Right cardiac atrium (tissue), 5 donors: ENCODE data around the gene HS3ST6. TPM values are rescaled to one million over a fixed set of nuclear protein-coding genes. Genes with fewer than 3 reads are reported as not detected.

ENCODE experiments used
- ATAC-seq, 2 donors: fragments of 200-7000 bp; cut with Tn5 transposase; one replicate each; pipeline versions ENCODE4 v1.8.0 to v1.9.1; 2020; ENCODE audit warnings: moderate library complexity in 2 of 2, mild to moderate bottlenecking in 1 of 2
- DNase-seq, 3 donors: peaks; one replicate each; pipeline ENCODE4 v3.0.0-alpha.2; 2020
- H3K27ac ChIP-seq: one replicate; pipeline ENCODE4 v1.5.1; 2013; ENCODE audit warnings: mild to moderate bottlenecking, low read length, control low read depth, moderate library complexity
- H3K27me3 ChIP-seq: one replicate; pipeline ENCODE4 v1.6.1; 2013; ENCODE audit not compliant: control insufficient read depth, insufficient read depth
- H3K4me1 ChIP-seq: one replicate; pipeline ENCODE4 v1.6.1; 2013; ENCODE audit warnings: low read length; ENCODE audit not compliant: control insufficient read depth, insufficient read depth
- H3K4me3 ChIP-seq: one replicate; pipeline ENCODE4 v1.5.1; 2013; ENCODE audit warnings: low read length, control low read depth
- H3K9me3 ChIP-seq: one replicate; pipeline ENCODE4 v1.6.1; 2013; ENCODE audit warnings: low read length; ENCODE audit not compliant: control insufficient read depth
- WGBS: extraction: QIAGEN DNeasy Blood & Tissue Kit; methylation state at CpG from one replicate; pipeline ENCODE4 v1.1.7; 2013; 5-methylcytosine and 5-hydroxymethylcytosine counted together
- intact Hi-C, 4 donors: fragments of 100-400 bp; cut with DNase I; formaldehyde crosslinking; loops; one replicate each; pipeline versions ENCODE4 v1.11.0 to v1.14.0; 2022 to 2023
- polyA plus RNA-seq: library from polyadenylated mRNA; stranded (reverse); fragments of 200-250 nt; gene quantifications from one replicate; pipeline ENCODE4 v1.2.3, GENCODE V29; 2013
- total RNA-seq, 4 donors: library from RNA; stranded (reverse); fragmentation: NEBNext Ultra II Directional; extraction: Animal tissue kit (Norgen Biotek cat#: 25700); gene quantifications; one replicate each; pipeline ENCODE4 v1.2.1, GENCODE V29; 2021
- donor health status: healthy with polysubstance abuse.
- donor health status: DM: no; HTN: yes; CAD: no.
- donor health status: DM: no; HTN: no; CAD: no.
- donor health status: DM: no; HTN: yes; CAD: no; lungs with severe emphysema.
- donor health status: DM: yes; HTN: yes; CAD: no.

HS3ST6 gene
- total and polyA plus RNA-seq, 5 donors = not detected

DNA sequence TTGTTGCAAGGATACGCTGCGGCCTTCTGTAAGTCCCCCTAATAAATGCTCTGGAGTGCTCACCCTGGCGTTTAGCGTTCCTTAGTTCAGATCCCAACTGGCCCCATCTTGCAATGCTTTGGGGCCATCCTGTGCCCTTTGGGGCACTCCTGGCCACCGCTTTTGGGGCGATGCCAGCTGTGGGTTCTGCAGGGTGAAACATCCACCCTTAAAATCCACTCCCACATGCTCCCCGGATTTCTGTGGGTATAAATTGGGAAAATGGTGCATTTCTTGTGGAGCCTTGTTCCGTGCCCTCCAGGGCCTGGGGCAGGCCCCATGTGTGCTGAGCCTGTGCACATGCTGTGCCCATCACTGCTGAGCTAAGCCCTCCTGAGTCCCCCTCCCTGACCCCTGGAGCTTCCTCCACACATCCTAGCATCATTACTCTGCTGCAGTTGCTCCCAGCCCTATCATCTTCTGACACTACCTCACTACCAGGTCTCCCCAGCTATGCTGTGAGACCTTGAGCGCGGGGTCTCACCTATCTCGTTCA is 18.8 kb upstream of the HS3ST6 start:
- intact Hi-C loops = no loop called here
- no peak overlapping the region for H3K27ac ChIP-seq
- 94% methylated on average over 11 of the region's 11 CpGs for WGBS

DNA sequence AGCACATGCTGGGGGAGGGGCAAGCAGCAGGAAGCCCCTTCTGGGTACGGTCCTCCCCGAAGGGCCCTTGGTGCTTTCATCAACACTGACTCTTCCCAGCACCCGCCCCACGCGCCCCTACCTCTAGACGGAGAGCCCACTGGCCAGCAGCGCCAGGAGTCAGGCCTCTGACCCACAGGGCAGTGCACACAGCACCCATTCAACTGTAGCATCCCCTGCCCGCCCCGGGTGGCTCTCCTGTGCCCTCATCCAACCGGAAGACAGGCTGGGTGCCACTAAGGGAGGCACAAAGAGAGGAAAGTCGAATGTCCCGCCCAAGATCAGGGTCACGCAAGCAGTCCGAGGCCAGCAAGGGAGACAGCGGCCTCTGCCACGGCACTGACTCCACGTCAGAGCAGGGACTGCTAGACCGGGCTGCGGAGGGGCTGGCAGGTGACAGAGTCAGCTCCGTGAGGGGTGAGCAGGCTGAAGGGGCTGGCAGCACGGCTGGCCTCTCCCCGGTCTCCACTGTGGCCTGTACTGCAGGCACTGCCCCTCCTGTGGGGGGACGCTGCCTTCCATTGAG is 15.0 kb upstream of the HS3ST6 start:
- intact Hi-C loops = loop anchor here in 1 of 4 donors (5.0 kb wide), 1 partner anchor 71 kb away; no protein-coding TSS in a partner anchor
- Histone ChIP-seq H3K27me3 (no peaks in the 10 kb centered on the region), H3K27ac (no peak overlapping the region), H3K4me3 (no peak overlapping the region), H3K4me1 (no peaks in the 10 kb centered on the region), H3K9me3 (no peaks in the 10 kb centered on the region)
- ATAC-seq (no peak), DNase-seq (peak in 1 of 3 donors; percentile 52)
- 62% methylated on average over 23 of the region's 23 CpGs for WGBS

More for the DNA sequence above, 18.8 kb upstream of the HS3ST6 start:
- no peaks in the 10 kb centered on the region for H3K9me3 ChIP-seq
- H3K4me3 ChIP-seq = no peak overlapping the region
- DNase-seq (peak in 1 of 3 donors; percentile 18), ATAC-seq (no peak)
- H3K4me1 ChIP-seq = peaks cover under 1% of the 10 kb centered on the region
- H3K27me3 ChIP-seq = no peaks in the 10 kb centered on the region

DNA sequence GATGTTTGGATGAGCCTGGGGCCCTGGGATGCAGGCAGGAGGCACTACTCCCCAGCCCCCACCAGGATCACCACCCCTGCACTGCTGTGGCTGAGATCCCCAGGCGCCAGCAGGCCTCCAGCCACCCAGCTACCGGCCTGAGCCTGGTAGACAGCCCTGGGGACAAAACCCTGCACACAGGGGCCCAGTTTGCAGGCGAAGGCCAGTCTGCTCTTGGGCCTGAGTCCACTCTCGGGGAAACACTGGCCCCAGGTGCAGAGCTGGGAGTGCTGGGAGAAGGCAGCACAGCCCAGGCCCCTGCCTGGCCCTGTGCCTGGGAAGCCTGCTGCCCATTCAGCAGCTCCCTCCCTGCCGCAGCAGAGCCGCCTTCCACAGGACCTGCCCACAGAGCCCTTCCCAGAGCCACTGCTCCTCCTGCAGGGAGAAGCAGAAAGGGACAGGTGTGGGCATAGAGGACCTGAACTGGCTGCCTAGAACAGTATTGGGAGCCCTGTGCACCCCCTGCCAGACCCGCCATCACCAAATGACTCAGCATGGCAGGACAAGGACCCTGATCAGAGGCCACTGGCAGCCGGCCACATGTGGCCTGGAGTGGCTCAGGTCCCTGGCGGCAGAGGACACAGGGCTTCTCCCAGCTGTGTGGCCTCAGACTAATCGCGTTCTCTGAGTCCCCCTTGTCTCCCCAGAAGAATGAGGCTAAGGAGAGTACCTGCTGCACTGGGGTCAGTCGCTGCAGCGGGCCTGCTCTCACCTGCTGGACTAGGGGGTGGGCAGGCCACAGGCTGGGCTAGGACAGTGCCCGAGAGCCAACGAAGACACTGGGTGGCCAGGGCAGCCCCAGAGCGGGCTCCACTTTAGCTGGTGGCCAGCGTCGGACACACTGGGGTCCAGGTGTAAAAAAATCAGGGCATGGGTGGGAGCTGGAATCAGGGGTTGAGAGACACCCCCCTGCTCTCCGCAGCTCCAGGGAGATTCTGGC is 14.1 kb upstream of the HS3ST6 start:
- H3K27me3 ChIP-seq = no peaks in the 10 kb centered on the region
- H3K9me3 ChIP-seq = no peaks in the 10 kb centered on the region
- H3K4me3 ChIP-seq = no peak overlapping the region
- H3K4me1 ChIP-seq = no peaks in the 10 kb centered on the region
- no peak overlapping the region for H3K27ac ChIP-seq
- intact Hi-C loops = loop anchor here in 1 of 4 donors (5.0 kb wide), 1 partner anchor 70 kb away; no protein-coding TSS in a partner anchor
- ATAC-seq (no peak), DNase-seq (peak in 1 of 3 donors; percentile 45)
- WGBS = 70% methylated on average over 19 of the region's 19 CpGs

DNA sequence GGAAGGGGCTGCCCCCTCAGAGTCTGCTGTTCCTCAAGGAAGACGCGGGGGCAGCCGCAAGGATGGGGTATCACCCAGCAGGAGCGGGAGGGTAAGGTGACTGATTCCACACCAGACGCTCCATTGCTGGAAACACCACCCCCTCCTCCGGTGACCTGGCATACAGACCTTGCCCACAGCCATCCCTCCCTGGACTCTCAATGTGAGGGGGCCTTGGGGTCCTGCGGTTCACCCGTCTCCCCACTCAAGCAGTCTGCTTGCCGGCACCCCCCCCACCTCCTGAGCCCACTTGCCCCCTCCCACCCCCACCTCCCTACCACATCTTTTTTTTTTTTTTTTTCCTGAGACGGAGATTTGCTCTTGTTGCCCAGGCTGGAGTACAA is 12.1 kb upstream of the HS3ST6 start:
- ATAC-seq = no peak
- intact Hi-C loops = loop anchor here in 1 of 4 donors (5.0 kb wide), 1 partner anchor 68 kb away; no protein-coding TSS in a partner anchor
- no peak overlapping the region for H3K27ac ChIP-seq
- 72% methylated on average over 10 of the region's 10 CpGs for WGBS
- no peaks in the 10 kb centered on the region for H3K27me3 ChIP-seq
- H3K4me3 ChIP-seq = no peak overlapping the region
- no peaks in the 10 kb centered on the region for H3K9me3 ChIP-seq
- peak in 1 of 3 donors; percentile 50 for DNase-seq
- no peaks in the 10 kb centered on the region for H3K4me1 ChIP-seq

DNA sequence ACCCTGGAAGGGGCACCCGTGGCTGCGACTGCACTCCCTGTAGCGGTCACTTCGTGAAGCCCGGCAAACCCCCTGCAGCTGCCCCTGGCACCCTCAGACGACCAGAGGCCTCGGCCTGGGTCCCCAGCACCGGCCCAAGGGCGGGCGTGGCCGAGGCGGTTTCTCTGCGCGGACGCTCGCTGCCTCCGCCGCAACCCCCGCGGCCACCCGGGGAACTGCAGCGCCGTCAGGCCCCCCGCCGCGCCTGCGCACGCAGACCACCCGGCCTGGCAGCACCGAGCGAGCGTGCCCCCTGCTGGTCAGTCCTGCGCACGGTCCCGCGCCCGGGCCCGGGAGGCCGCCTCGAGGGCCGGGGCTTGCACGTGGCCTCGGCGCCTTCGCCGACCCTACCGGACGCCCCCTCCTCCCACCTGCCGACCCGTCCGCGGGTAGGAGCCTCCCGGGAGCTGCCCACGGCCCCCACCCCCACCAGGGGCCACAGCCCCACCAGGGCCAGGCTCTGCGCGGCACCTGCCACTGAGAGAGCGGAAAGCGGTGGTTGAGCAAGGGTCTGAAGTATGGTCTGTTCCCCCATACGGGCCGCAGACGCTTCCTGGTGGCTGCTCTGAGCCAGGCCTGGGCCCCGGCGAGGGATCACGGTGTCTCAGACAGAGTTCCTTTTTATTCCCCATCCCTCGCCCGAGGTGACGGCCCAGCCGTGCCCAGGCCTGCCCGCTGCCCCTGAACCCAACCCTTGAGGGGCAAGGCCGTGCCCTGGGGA is 11.5 kb upstream of the HS3ST6 start:
- intact Hi-C loops = loop anchor here (2.0 to 10.0 kb wide), 3 partner anchors 65 to 67 kb away; no protein-coding TSS in a partner anchor
- no peaks in the 10 kb centered on the region for H3K27me3 ChIP-seq
- H3K4me1 ChIP-seq = no peaks in the 10 kb centered on the region
- no peak overlapping the region for H3K27ac ChIP-seq
- peak; percentile 93 to 95 for ATAC-seq
- 11% methylated on average over 70 of the region's 70 CpGs for WGBS
- peak overlapping the region; percentile 72 for H3K4me3 ChIP-seq
- peak; percentile 89 to 97 (median 96) for DNase-seq
- no peaks in the 10 kb centered on the region for H3K9me3 ChIP-seq

DNA sequence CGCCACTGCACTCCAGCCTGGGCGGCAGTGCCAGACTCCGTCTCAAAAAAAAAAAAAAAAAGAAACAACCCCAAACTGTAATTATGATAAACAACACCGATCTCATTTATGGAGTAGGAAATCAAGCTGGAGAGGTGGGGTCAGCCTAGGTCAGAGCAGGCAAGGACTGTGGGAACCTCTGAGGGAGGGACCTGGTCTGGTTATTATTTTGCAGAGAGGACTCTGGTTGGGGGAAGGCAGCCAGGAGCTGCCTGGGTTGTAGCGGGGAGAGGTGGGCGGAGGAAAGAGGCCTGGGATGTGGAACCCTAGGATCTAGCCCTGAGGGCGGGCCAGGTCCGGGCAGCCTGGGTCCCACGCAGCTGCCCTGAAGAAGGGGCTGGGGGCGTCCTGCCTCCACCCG is 10.9 kb upstream of the HS3ST6 start:
- Histone ChIP-seq H3K9me3 (no peaks in the 10 kb centered on the region), H3K27me3 (no peaks in the 10 kb centered on the region), H3K4me3 (peak overlapping the region; percentile 72), H3K27ac (peak overlapping the region; percentile 22), H3K4me1 (no peaks in the 10 kb centered on the region)
- DNase-seq (peak in 2 of 3 donors; percentile 67 to 73), ATAC-seq (peak; percentile 63 to 64)
- WGBS = 11% methylated on average over 11 of the region's 11 CpGs
- intact Hi-C loops = loop anchor here in 3 of 4 donors (2.0 to 10.0 kb wide), 2 partner anchors 64 kb away; no protein-coding TSS in a partner anchor

DNA sequence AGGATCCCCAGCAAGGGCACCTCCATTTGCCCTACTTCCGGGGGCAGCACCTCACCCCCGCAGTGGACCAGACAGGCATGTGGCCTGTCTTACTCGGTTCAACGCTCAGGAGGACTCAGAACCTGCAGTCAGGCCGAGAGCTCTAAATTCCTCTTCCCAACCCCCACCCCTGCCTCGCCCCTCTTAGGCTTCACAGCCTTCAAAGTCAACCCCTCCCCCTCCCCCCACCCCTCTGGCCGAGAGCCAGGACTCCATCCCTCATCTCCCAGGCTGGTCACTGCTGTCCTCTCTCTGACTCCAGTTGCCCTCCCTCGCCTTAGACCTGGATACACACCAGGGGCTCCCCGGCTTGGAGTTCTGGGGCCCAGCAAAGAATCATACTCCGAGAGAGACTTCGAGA is 8.1 kb upstream of the HS3ST6 start:
- WGBS = 57% methylated on average over 11 of the region's 11 CpGs

DNA sequence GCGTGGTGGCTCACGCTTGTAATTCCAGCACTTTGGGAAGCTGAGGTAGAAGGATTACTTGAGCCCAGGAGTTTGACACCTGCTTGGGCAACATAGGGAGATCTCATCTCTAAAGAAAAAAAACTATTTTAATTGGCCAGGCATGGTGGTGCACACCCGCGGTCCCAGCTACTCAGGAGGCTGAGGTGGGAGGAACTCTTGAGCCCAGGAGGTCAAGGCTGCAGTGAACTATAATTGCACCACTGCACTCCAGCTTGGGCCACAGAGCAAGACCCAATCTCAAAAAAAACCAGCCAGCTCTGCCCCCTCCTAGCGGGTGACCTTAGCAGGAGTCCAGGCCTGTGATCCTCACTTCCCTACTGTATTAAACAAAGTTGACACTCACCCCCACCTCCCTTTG is 5.9 kb upstream of the HS3ST6 start:
- no peaks in the 10 kb centered on the region for H3K27me3 ChIP-seq

More for the DNA sequence above, 8.1 kb upstream of the HS3ST6 start:
- intact Hi-C loops = loop anchor here in 1 of 4 donors (10.0 kb wide), 1 partner anchor 61 kb away; no protein-coding TSS in a partner anchor
- DNase-seq = no peak
- no peak for ATAC-seq
- no peak overlapping the region for H3K4me3 ChIP-seq
- H3K9me3 ChIP-seq = no peaks in the 10 kb centered on the region
- H3K27ac ChIP-seq = no peak overlapping the region
- no peaks in the 10 kb centered on the region for H3K4me1 ChIP-seq
- H3K27me3 ChIP-seq = no peaks in the 10 kb centered on the region

DNA sequence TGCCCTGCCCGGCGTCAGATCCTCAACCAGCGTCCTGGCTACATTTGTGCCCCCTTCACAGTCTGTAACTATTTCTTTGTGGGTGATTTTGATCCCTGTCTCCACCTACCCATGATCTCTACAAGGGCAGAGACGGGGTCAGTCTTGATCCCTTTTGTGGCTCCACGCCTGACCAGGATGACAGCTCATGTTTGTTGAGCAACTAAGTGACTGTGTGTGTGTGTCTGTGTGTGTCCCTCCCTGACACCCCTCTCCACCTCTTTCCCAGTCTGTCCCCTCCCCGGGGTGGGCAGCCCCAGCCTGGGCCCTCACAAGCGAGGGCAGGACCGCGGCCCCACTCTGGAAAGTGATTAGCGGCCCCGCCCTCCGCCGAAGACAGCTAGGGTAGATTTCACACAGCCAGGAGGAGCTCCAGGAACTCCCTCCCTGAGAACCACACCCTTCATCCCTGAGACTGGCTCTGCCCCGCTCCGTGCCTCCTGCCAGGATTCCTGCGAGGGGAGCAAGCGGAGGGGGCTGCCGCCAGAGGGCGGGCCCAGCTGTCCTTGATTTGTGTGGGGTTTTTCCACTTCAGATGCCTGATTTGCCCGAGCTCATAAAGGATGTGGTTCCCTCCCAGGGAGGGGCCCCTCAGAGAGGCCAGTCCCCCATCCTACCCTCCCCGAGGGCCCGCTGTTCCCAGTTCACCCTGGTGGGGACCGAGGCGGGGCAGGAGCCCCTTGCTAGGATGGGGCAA is 5.3 kb upstream of the HS3ST6 start:
- DNase-seq = peak in 2 of 3 donors; percentile 58 to 72

More for the DNA sequence above, 5.9 kb upstream of the HS3ST6 start:
- H3K9me3 ChIP-seq = no peaks in the 10 kb centered on the region
- 63% methylated on average over 5 of the region's 5 CpGs for WGBS
- no peak overlapping the region for H3K4me3 ChIP-seq
- ATAC-seq (no peak), DNase-seq (no peak)
- no peaks in the 10 kb centered on the region for H3K4me1 ChIP-seq
- intact Hi-C loops = loop anchor here in 1 of 4 donors (10.0 kb wide), 1 partner anchor 59 kb away; no protein-coding TSS in a partner anchor
- H3K27ac ChIP-seq = no peak overlapping the region

More for the DNA sequence above, 5.3 kb upstream of the HS3ST6 start:
- Histone ChIP-seq H3K27ac (no peak overlapping the region), H3K4me3 (no peak overlapping the region), H3K27me3 (no peaks in the 10 kb centered on the region), H3K9me3 (no peaks in the 10 kb centered on the region), H3K4me1 (no peaks in the 10 kb centered on the region)
- peak; percentile 60 to 88 for ATAC-seq
- intact Hi-C loops = loop anchor here in 1 of 4 donors (10.0 kb wide), 1 partner anchor 59 kb away; no protein-coding TSS in a partner anchor
- WGBS = 11% methylated on average over 24 of the region's 24 CpGs
